ENCODE results near the gene UBE2H. TPM values are rescaled to one million over a fixed set of nuclear protein-coding genes. Genes with fewer than 3 reads are reported as not detected.
A peak's percentile ranks its signal among the peaks of the same experiment; 100 is the strongest.

UBE2H gene
- total and polyA plus RNA-seq, 2 of the 4 experiments (the other 2 are of a cell fraction) = 34.6 to 49.4 TPM

DNA sequence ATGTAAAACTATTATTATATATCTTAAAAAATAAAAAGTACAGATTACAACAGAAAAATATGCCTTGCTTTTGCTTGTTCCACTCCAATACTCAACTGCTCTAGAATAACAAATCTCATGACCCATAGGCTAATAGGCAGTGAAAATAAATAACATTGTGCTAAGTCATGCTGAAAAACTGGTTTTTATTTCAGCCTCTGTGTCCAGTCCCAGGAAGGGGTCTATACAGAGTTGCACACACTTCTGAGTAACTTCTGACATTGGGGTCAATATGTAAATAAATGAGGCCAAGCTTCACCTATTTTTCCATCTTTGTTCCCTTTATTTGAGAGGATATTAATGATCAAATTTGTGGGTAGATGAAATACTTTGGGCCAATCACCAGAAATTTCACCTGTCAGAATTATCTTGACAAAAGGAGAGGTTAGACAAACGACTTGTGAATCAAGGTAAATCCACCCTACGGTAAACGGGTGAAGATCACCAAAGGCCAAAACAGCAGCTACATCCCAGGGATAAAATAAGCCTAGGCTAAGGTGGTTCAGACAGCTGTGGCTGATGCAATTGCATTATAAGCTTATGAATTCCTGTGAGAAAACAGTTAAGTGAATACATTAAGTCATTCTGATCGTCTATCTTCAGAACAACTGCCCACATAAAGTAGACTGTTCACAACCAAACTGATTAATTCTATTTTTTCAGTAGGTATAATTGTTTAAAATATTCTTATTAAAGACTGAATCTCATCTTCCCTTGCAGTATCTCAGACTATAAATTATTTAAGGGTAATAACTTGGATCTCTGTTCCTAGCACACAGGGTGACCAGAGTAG is 87.5 kb downstream of the UBE2H start:
- ATAC-seq (ENCODE audit: low read depth) (peak; percentile 78), DNase-seq (peak; percentile 69)
- intact Hi-C loops (cut with micrococcal nuclease) (loop anchor here (1.0 kb wide), 1 partner anchor 8 kb away; no protein-coding TSS in a partner anchor), dilution Hi-C loops (cut with HindIII; ENCODE audit: low sequenced_read_pairs, unreplicated experiment) (no loop called here), in situ Hi-C loops (cut with MboI; ENCODE audit: low sequenced_read_pairs) (no loop called here)
- no peak overlapping the region for H2AFZ ChIP-seq (replicated peaks; ENCODE audit: low read length, poor library complexity)
- H2AK5ac ChIP-seq (ENCODE audit: low read depth, low read length) = peak overlapping the region; percentile 52; the same call in 1 of the 2 replicates
- no peak overlapping the region for H3K9ac ChIP-seq (ENCODE audit: low read depth, low read length)
- H3K14ac ChIP-seq (replicated peaks; ENCODE audit: low read depth, low read length) = peak overlapping the region; percentile 95
- peak overlapping the region; percentile 81; the same call in 1 of the 2 replicates for H3K27ac ChIP-seq (ENCODE audit: insufficient read depth, low read length)
- H4K20me1 ChIP-seq (ENCODE audit: insufficient read depth, low read length) = peaks cover 16% of the 10 kb centered on the region; the same call in 1 of the 2 replicates
- BruUV-seq (replicated peaks) = no TSS peak
- peak overlapping the region; percentile 34 to 92; a peak in 3 of 4 replicates for H4K8ac ChIP-seq (ENCODE audit: low read depth in 2 of 2, low read length in 2 of 2)
- H2AK9ac ChIP-seq (replicated peaks; ENCODE audit: low read depth, low read length, poor library complexity) = peak overlapping the region; percentile 87
- peak overlapping the region; percentile 85; the same call in 2 of the 3 replicates for H2BK15ac ChIP-seq (ENCODE audit: low read depth, low read length)
- peaks cover 26% of the 10 kb centered on the region for H3K4me1 ChIP-seq (ENCODE audit: control insufficient read depth, insufficient read depth, low read length)
- peak overlapping the region; percentile 98 for H3K4ac ChIP-seq (ENCODE audit: low read depth, low read length)
- no peaks in the 10 kb centered on the region for H3K9me3 ChIP-seq (ENCODE audit: control insufficient read depth, insufficient read depth, low read length)
- H2BK5ac ChIP-seq (ENCODE audit: low read depth, low read length, poor library complexity, severe bottlenecking) = peak overlapping the region; percentile 90
- WGBS, 2 experiments (ENCODE audit: extremely low coverage in 2 of 2, insufficient read length in 1 of 2) = no CpG with 5 or more reads among the region's 4 CpGs
- H2BK120ac ChIP-seq (ENCODE audit: low read depth, low read length) = peak overlapping the region; percentile 93
- H3K9me1 ChIP-seq (ENCODE audit: insufficient read depth, low read length) = peaks cover 8% of the 10 kb centered on the region
- peak overlapping the region; percentile 94 for H3K18ac ChIP-seq (ENCODE audit: low read depth, low read length)
- peaks cover 7% of the 10 kb centered on the region; the same call in 1 of the 2 replicates for H3K36me3 ChIP-seq (ENCODE audit: control insufficient read depth, insufficient read depth, low read length)
- peak overlapping the region; percentile 97 for H2BK20ac ChIP-seq (ENCODE audit: low read depth, low read length)
- peak overlapping the region; percentile 92 for H4K5ac ChIP-seq (ENCODE audit: low read depth, low read length)
- H3K23ac ChIP-seq (ENCODE audit: low read depth, low read length) = peak overlapping the region; percentile 85; the same call in 1 of the 2 replicates
- H4K91ac ChIP-seq (ENCODE audit: insufficient read depth, low read depth, low read length) = peak overlapping the region; percentile 97
- TF ChIP-seq SMC3 (IDR thresholded peaks at IDR 0.05; ENCODE audit: low read depth, low read length) (no peak), CHD1 (IDR thresholded peaks at IDR 0.05; ENCODE audit: low read depth, low read length) (no peak), NFE2L2 (IDR thresholded peaks at IDR 0.05; ENCODE audit: low read depth, low read length) (peak; percentile 92), RFX5 (IDR thresholded peaks at IDR 0.05; ENCODE audit: low read depth, low read length) (no peak), MAFK (IDR thresholded peaks at IDR 0.05; ENCODE audit: low read depth, low read length) (no peak), POLR2A (IDR thresholded peaks at IDR 0.05; ENCODE audit: low read depth, low read length) (no peak), MXI1 (IDR thresholded peaks at IDR 0.05; ENCODE audit: borderline replicate concordance, low read depth, low read length) (no peak), CEBPB (IDR thresholded peaks at IDR 0.05; ENCODE audit: low read depth, low read length) (peak; percentile 61), FOS (IDR thresholded peaks at IDR 0.05; ENCODE audit: low read depth, low read length) (no peak), BHLHE40 (IDR thresholded peaks at IDR 0.05; ENCODE audit: low read depth, low read length) (no peak)
- TF ChIP-seq, protein P1, sequence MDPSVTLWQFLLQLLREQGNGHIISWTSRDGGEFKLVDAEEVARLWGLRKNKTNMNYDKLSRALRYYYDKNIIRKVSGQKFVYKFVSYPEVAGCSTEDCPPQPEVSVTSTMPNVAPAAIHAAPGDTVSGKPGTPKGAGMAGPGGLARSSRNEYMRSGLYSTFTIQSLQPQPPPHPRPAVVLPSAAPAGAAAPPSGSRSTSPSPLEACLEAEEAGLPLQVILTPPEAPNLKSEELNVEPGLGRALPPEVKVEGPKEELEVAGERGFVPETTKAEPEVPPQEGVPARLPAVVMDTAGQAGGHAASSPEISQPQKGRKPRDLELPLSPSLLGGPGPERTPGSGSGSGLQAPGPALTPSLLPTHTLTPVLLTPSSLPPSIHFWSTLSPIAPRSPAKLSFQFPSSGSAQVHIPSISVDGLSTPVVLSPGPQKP (IDR thresholded peaks at IDR 0.05; ENCODE audit: borderline replicate concordance, low read depth, low read length) = no peak
- TF ChIP-seq, protein P2, sequence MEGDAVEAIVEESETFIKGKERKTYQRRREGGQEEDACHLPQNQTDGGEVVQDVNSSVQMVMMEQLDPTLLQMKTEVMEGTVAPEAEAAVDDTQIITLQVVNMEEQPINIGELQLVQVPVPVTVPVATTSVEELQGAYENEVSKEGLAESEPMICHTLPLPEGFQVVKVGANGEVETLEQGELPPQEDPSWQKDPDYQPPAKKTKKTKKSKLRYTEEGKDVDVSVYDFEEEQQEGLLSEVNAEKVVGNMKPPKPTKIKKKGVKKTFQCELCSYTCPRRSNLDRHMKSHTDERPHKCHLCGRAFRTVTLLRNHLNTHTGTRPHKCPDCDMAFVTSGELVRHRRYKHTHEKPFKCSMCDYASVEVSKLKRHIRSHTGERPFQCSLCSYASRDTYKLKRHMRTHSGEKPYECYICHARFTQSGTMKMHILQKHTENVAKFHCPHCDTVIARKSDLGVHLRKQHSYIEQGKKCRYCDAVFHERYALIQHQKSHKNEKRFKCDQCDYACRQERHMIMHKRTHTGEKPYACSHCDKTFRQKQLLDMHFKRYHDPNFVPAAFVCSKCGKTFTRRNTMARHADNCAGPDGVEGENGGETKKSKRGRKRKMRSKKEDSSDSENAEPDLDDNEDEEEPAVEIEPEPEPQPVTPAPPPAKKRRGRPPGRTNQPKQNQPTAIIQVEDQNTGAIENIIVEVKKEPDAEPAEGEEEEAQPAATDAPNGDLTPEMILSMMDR (conservative IDR thresholded peaks at IDR 0.05; ENCODE audit: low read depth, low read length) = no peak
- H3K79me1 ChIP-seq (ENCODE audit: low read depth in 1 of 2, low read length in 2 of 2) = peaks cover 43 to 76% of the 10 kb centered on the region in 2 experiments
- no peaks in the 10 kb centered on the region for H3K27me3 ChIP-seq (ENCODE audit: control insufficient read depth, insufficient read depth, low read length)
- no peak overlapping the region for H3K4me3 ChIP-seq (ENCODE audit: insufficient read depth, low read depth, low read length)
- ChIA-PET CTCF (interaction anchor here (0.6 kb wide), 1 partner anchor 27 kb away, joined by 3 read pairs; no protein-coding TSS in a partner anchor), POLR2A (ENCODE audit: unreplicated experiment) (no interaction called here)
- H3K56ac ChIP-seq (ENCODE audit: extremely low read depth, insufficient read depth, low read length) = peak overlapping the region; percentile 63; the same call in 1 of the 2 replicates
- H3K4me2 ChIP-seq (ENCODE audit: low read depth, low read length) = peak overlapping the region; percentile 68

All from IMR-90 (cell line).